H1 (cell line): Measurements from ENCODE around the gene DMPK. TPM values are rescaled to one million over a fixed set of nuclear protein-coding genes. Genes with fewer than 3 reads are reported as not detected.
A peak's percentile ranks its signal among the peaks of the same experiment; 100 is the strongest.

Experiments
- TAF1 ChIP-seq: IDR thresholded peaks from 2 replicates; pipeline ENCODE4 v1.6.1; 2011; ENCODE audit warnings: mild to moderate bottlenecking, low read depth, low read length
- polyA plus RNA-seq, 7 experiments: library from polyadenylated mRNA; depleted of rRNA in 3 of 7; stranded (reverse) in 5 of 7; unstranded in 2 of 7; fragments of >200 nt in 5 of 7; fragments of 200-250 nt in 2 of 7; gene quantifications; 1 replicate in 5 of 7; 2 replicates in 1 of 7; 4 replicates in 1 of 7; pipeline versions ENCODE4 v1.2.1 to v1.2.3, GENCODE V29; 2011 to 2013; ENCODE audit warnings: missing spikeins in 2 of 7, mixed read lengths in 2 of 7
- total RNA-seq: library from RNA; stranded (reverse); fragmentation: NEBNext Ultra II Directional; extraction: Animal tissue kit (Norgen Biotek cat#: 25700); gene quantifications from 2 replicates; pipeline ENCODE4 v1.2.1, GENCODE V29; 2021
- TF ChIP-seq, protein P1 (sequence below): IDR thresholded peaks from 2 replicates; pipeline ENCODE4 v1.6.1; 2012; ENCODE audit warnings: inconsistent platforms

Gene DMPK
- total and polyA plus RNA-seq, 2 of the 8 experiments (the other 6 are each of a cell fraction or from before 2014, with no cell fraction given) = 13.7 to 27.4 TPM

DNA sequence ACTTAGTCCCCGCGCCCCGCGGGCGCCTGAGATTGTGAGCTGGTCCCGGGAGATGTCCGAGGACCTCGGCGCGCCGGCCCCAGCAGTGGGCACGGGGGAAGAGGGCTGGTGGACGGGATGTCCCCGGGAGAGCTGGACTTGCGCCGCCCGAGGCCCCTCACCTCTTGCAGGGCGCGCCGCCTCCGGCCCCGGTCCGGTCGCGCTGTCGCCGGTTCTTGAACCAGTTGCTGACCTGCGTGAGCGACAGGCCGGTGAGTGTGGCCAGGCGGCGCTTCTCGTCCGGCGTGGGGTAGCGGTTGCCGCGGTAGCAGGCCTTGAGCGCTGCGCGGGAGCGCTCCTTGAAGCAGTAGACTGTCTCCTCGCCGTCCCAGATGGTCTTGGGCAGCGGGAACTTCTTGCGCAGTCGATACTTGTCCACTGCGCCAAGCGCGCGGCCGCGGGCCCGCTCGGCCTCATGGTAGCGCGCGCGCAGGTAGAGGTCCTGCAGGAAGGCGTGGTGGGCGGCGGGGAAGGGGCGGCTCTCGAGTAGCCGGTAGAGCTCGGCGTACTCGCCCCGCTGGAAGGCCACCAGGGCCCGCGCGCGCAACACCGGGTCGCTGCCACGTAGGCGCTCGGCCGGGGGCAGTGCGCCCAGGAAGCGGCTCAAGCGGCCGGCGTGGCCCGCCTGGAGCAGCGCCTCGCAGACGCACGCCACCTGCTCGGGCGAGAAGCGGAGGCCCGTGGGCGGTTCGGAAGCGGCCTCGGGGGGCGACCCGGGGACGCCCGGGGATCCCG lies 14.2 kb downstream of the DMPK start (continued):
- TF ChIP-seq, protein P1, sequence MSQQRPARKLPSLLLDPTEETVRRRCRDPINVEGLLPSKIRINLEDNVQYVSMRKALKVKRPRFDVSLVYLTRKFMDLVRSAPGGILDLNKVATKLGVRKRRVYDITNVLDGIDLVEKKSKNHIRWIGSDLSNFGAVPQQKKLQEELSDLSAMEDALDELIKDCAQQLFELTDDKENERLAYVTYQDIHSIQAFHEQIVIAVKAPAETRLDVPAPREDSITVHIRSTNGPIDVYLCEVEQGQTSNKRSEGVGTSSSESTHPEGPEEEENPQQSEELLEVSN = peak; percentile 49; the same call in 1 of the 2 replicates
- peak; percentile 18; the same call in 1 of the 2 replicates for TF ChIP-seq TAF1
